Cerebellar cortex (tissue), 1 donor: ENCODE measurements around the gene LILRB3.
"Not testable (repeated sequence)": the region's sequence is repeated elsewhere in the genome, so short reads cannot be mapped to it uniquely, and the experiment has no call there.

Experiments
- DNase-seq: peaks from one replicate; pipeline ENCODE4 v3.0.0-alpha.2; 2015; ENCODE audit warnings: low spot score

Gene LILRB3

GRCh38 chr19:54189735-54190502, 32.9 kb downstream of the LILRB3 start:
- DNase-seq: peak; percentile 100

- no peak for DNase-seq
Observed at GRCh38 chr19:54189145-54189734, 33.6 kb downstream of the LILRB3 start, which contains the start of gene MBOAT7. Gene MBOAT7 (minus strand): TSS chr19:54189580. CDS start chr19:54188508, 1,072 bp downstream.

- no peak for DNase-seq
Observed at GRCh38 chr19:54188215-54188871, 34.5 kb downstream of the LILRB3 start.

GRCh38 chr19:54186934-54187381, 35.8 kb downstream of the LILRB3 start:
- DNase-seq: no peak

GRCh38 chr19:54186351-54186750, 36.5 kb downstream of the LILRB3 start:
- DNase-seq: no peak

GRCh38 chr19:54183431-54183830, 39.4 kb downstream of the LILRB3 start:
- no peak for DNase-seq

DNA sequence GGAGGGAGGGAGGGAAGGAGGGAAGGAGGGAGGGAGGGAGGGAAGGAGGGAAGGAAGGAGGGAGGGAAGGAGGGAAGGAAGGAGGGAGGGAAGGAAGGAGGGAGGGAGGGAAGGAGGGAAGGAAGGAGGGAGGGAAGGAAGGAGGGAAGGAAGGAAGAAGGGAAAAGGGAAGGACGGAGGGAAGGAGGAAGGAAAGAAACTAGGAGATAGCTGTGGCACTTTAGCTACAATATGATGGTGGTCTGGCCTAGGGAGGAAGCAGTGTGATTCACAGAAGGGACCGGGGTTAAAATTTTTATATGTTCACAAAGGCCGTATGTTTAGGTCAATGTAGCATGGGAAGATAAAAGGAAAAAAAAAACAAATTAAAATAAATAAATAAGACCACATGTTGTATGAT, 40.9 kb downstream of the LILRB3 start:
- DNase-seq: not testable (repeated sequence)

DNA sequence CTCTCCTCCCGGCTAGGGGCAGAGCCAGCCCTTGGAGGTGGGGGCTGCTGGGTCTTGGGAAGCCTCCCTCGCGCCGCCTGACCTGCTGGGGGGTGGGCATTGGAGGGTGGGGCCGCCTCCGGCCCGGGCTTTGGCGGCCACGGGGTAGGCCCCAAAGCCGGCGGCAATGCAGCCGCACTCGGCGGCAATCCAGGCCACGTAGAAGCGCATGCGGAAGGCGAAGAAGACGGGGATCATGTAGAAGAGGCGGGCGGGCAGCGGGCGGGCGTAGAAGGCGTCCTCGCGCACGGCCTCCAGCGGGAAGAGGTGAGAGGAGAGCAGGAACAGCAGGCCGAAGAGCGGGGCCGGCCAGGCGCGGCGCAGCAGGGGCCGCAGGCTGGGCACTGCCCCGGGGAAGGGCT, 42.1 kb downstream of the LILRB3 start:
- DNase-seq: no peak

GRCh38 chr19:54179921-54180461, 42.8 kb downstream of the LILRB3 start:
- DNase-seq: peak; percentile 81

DNA sequence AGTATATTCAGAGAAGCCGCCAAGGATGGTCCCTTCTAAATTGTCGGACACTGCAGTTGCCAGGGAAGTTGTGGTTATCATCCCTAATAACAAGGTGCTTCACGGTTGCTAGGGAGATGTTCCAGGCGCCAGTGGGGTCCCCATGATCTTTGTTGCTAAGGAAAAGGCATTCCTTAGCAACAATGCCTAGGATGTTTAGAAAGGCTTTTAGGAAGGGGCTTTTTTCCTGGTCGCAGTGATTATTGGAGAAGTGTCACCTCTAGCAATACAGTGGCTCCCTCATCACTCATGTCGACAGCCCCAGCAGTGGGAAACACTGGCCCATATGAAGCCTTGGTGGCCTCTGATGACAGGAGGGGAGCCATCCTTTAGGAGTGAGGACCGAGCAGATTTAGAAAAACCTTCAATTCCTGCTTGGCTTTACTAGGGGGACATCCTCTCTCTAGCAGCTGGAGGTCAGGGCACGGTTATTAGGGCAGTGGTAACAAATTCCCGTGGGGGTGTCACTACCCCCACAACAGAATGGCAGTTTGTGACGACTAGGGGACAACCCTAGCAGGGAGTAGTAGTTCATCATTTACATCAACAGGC, 43.5 kb downstream of the LILRB3 start:
- DNase-seq: no peak

DNA sequence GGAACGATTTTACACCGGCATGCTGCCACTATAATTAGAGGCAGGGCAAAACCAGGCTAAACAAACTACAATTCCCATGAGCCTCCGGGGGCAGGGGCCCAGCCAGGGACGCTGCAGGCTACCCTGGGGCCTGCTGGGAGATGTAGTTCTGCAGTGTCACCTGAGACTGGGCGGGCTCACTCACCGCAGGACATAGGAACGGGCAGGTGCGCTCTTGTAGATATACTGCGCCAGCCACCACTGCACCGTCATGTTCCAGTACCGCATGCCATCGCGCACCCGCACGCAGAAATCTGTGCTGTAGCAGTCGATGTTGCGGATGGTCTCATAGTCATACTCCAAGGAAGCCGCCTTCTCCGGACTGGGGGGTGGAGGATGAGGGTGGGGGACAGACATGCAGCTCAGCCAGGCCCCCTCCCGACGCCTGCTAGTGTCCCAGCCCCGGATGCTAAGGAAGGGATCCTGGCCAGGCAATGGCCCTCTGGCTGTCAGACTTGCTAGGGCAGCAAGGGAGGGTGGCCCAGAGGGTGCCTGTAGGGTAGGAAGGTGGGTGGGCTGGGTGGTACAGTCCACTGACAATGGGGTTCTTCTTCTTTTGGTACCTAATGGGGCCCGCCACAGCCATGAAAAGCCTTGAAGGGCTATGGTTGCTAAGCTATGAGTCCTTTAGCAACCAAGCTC, 44.1 kb downstream of the LILRB3 start:
- DNase-seq: peak; percentile 59

DNA sequence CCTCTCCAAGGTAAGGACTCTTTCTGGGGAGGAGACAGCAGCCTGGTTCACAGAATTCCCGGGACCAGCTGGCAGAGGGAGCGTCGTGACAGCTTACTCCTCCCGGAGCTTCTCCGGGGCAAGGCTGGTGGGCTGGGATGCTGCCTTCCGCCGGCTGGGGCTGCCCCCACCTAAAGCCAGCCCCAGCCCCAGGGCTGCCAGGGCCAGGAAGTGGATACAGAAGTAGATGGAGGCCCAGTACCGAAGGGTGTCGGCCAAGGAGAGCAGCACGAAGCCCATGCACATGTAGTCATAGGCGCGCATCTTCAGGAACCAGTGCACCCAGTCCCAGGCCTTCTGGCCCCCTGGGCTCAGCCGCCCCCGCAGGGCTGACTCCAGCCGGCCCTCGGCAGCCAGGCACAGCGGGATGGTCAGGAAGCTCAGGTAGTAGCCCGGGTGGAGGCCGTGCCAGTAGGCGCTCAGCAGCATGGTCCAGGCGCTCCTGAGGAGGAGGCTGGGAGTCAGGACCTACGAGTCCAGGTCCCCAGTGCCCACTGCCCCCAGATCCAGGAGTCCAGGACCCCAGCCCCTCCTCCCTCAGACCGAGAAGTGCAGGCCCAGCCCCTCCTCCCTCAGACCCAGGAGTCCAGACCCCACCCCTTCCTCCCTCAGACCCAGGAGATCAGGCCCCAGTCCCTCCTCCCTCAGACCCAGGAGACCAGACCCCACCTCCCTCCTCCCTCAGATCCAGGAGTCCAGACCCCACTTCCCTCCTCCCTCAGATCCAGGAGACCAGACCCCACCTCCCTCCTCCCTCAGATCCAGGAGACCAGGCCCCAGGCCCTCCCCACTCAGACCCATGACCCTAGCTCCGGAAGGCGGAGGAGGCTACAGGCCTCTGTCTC, 48.6 kb downstream of the LILRB3 start:
- no peak for DNase-seq

DNA sequence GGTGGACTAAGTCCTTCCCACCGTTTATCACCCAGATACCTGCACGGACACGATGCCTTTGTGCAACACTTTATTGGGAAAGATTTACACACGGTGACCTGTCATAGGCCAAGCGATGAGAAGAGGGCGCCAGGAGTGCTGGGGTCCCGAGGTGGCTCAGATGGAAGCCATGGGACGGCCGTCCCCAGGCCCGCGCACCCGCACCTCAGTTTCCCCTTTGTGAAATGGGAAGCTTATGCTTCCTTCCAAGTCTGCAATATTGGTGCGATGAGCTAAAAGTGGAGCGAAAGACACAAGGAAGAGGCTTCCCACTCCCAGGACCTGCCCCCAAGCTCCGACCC, 49.5 kb downstream of the LILRB3 start:
- no peak for DNase-seq

GRCh38 chr19:54172471-54173358, 50.1 kb downstream of the LILRB3 start, which contains the start of gene TMC4:
Gene TMC4 (minus strand): TSS chr19:54173160. CDS start chr19:54173117, 43 bp downstream.
- DNase-seq: peak; percentile 32

DNA sequence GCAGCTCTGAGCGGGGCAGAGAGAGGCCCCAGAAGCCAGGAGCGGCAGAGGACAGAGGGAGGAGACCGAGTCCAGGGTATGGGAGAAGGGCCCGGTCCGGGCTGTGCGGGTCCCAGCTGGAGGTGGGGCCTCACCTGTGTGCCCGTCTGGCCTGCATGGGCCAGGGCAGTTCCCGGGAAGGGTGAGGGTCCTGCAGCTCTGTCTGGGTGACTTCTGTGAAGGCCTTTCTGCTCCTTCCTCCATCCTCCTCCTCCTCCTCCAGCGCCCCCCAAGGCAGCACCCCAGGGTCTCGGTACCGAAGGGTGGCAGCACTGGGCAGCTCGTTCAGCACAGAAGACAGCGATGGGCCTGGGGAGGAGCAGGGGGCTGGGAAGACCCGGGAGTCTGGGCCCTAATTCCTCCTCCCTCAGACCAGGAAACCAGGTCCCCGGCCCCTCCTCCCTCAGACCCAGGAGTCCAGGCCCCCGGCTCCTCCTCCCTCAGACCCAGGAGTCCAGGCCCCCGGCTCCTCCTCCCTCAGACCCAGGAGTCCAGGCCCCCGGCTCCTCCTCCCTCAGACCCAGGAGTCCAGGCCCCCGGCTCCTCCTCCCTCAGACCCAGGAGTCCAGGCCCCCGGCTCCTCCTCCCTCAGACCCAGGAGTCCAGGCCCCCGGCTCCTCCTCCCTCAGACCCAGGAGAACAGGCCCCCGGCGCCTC, 50.9 kb downstream of the LILRB3 start:
- not testable (repeated sequence) for DNase-seq

DNA sequence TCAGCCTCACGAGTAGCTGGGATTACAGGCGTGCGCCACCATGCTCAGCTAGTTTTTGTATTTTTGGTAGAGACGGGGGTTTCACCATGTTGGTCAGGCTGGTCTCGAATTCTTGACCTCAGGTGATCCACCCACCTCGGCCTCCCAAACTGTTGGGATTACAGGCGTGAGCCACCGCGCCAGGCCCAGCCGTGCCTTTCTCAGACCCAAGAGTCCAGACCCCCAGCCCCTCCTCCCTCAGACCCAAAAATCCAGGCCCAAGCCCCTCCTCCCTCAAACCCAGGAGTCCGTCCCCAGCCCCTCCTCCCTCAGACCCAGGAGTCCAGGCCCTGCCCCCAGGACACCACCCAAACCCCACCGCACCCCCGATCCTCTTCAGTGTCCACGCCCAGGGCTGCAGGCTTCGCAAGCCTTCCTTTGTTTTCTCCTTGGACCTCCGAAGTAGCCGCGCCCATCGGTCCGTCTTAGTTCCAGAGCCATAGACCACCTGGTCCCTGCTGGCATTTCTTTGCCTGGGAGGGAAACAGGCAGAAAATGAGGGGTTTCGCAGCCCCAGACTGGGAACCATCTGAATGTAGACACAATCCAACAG, 53.6 kb downstream of the LILRB3 start:
- DNase-seq: no peak

DNA sequence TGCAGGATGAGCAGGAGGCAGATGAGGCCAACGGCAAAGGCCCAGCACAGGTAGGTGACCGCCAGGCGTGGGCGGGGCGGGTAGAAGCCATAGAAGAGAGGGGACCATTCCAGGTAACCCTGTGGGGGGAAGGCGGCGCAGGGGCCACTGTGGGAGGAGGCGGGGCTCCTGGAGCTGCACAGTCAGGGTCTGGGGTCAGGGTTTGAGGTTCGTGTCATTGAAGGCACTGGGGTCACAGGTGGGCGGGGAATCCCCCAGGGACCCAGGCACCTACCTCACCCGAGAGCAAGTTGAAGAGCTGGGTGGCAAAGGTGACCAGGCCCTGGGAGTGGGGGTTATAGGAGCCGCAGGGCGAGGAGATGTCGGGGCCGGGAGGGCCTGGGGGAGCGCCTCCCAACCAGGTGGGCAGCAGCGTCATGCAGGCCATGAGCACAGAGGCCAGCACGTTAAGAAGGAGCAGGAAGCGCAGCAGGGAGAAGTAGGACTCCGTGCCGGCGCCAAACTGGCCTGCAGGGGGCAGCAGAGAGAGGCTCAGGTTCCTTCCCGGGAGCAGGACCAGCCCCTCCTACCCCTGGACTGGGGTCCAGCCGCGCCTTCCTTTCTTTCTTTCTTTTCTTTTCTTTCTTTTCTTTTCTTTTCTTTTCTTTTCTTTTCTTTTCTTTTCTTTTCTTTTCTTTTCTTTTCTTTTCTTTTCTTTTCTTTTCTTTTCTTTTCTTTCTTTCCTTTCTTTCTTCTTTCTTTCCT, 54.5 kb downstream of the LILRB3 start:
- peak; percentile 84 for DNase-seq
